IMR-90 (cell line): Measurements from ENCODE around the gene NPTN. TPM values are rescaled to one million over a fixed set of nuclear protein-coding genes. Genes with fewer than 3 reads are reported as not detected.

Experiments
- ATAC-seq: fragments of 200-7000 bp; cut with Tn5 transposase; 2 replicates; pipeline ENCODE4 v1.9.1; 2020; ENCODE audit warnings: low read depth, mild to moderate bottlenecking, moderate library complexity
- BruUV-seq: library from RNA; stranded (reverse); fragments of 400-500 nt; replicated peaks from 2 replicates; lab custom pipeline; 2021; lab: Mats Ljungman, UMichigan
- CTCF ChIA-PET: fragments of 300-600 bp; formaldehyde crosslinking; extraction: SDS; loops from one replicate; lab custom pipeline; 2021; ENCODE audit warnings: antibody characterized with exemption; lab: Yijun Ruan, JAX
- POLR2A ChIA-PET: fragments of 300-600 bp; sonication (Branson Sonifier 250); formaldehyde crosslinking; loops from one replicate; lab custom pipeline; 2022; ENCODE audit warnings: antibody characterized with exemption; ENCODE audit not compliant: unreplicated experiment; lab: Charles Lee
- DNase-seq: peaks from one replicate; pipeline ENCODE4 v3.0.0; 2013
- H2AFZ ChIP-seq: replicated peaks from 2 replicates; pipeline ENCODE3; 2013; ENCODE audit warnings: low read length, mild to moderate bottlenecking; ENCODE audit not compliant: poor library complexity
- H2AK5ac ChIP-seq: 2 replicates; pipeline ENCODE4 v1.6.1; 2013; ENCODE audit warnings: low read depth, low read length, inconsistent platforms
- H2AK9ac ChIP-seq: replicated peaks from 2 replicates; pipeline ENCODE3; 2013; ENCODE audit warnings: mild to moderate bottlenecking, low read depth, low read length, moderate library complexity; ENCODE audit not compliant: poor library complexity
- H2BK120ac ChIP-seq: 2 replicates; pipeline ENCODE4 v1.6.1; 2013; ENCODE audit warnings: low read depth, low read length, inconsistent platforms
- H2BK15ac ChIP-seq: 3 replicates; pipeline ENCODE4 v1.6.1; 2013; ENCODE audit warnings: low read depth, low read length, inconsistent platforms
- H2BK20ac ChIP-seq: 2 replicates; pipeline ENCODE4 v1.6.1; 2013; ENCODE audit warnings: low read depth, mild to moderate bottlenecking, inconsistent platforms, low read length, moderate library complexity
- H2BK5ac ChIP-seq: 2 replicates; pipeline ENCODE4 v1.6.1; 2013; ENCODE audit warnings: mild to moderate bottlenecking, low read depth, low read length, inconsistent platforms; ENCODE audit not compliant: poor library complexity, severe bottlenecking
- H3K14ac ChIP-seq: replicated peaks from 2 replicates; pipeline ENCODE4 v1.6.1; 2013; ENCODE audit warnings: low read depth, low read length, inconsistent platforms
- H3K18ac ChIP-seq: 2 replicates; pipeline ENCODE4 v1.6.1; 2013; ENCODE audit warnings: low read depth, low read length, control low read depth
- H3K23ac ChIP-seq: 2 replicates; pipeline ENCODE4 v1.6.1; 2013; ENCODE audit warnings: low read depth, low read length, inconsistent platforms
- H3K27ac ChIP-seq: 2 replicates; pipeline ENCODE4 v1.5.1; 2013; ENCODE audit warnings: mild to moderate bottlenecking, control low read depth, low read length; ENCODE audit not compliant: insufficient read depth
- H3K27me3 ChIP-seq: 2 replicates; pipeline ENCODE4 v1.6.1; 2013; ENCODE audit warnings: low read length; ENCODE audit not compliant: control insufficient read depth, insufficient read depth
- H3K36me3 ChIP-seq: 2 replicates; pipeline ENCODE4 v1.6.1; 2013; ENCODE audit warnings: low read length, mixed read lengths; ENCODE audit not compliant: control insufficient read depth, insufficient read depth
- H3K4ac ChIP-seq: 2 replicates; pipeline ENCODE4 v1.6.1; 2013; ENCODE audit warnings: low read depth, low read length, inconsistent platforms
- H3K4me1 ChIP-seq: 2 replicates; pipeline ENCODE4 v1.6.1; 2013; ENCODE audit warnings: low read length, mixed read lengths; ENCODE audit not compliant: control insufficient read depth, insufficient read depth
- H3K4me2 ChIP-seq: 2 replicates; pipeline ENCODE4 v1.6.1; 2013; ENCODE audit warnings: low read depth, mild to moderate bottlenecking, control low read depth, low read length, moderate library complexity
- H3K4me3 ChIP-seq: 2 replicates; pipeline ENCODE4 v1.5.1; 2013; ENCODE audit warnings: low read depth, mild to moderate bottlenecking, control low read depth, low read length, moderate library complexity; ENCODE audit not compliant: insufficient read depth
- H3K56ac ChIP-seq: 2 replicates; pipeline ENCODE4 v1.6.1; 2013; ENCODE audit warnings: low read length, inconsistent platforms; ENCODE audit not compliant: insufficient read depth; ENCODE audit errors: extremely low read depth
- H3K79me1 ChIP-seq, 2 experiments: 2 replicates each; pipeline ENCODE4 v1.6.1; 2013; ENCODE audit warnings: low read length in 2 of 2, inconsistent platforms in 1 of 2, low read depth in 1 of 2
- H3K9ac ChIP-seq: 2 replicates; pipeline ENCODE4 v1.6.1; 2013; ENCODE audit warnings: low read depth, low read length, control low read depth
- H3K9me1 ChIP-seq: 2 replicates; pipeline ENCODE4 v1.6.1; 2013; ENCODE audit warnings: low read length, inconsistent platforms; ENCODE audit not compliant: insufficient read depth
- H3K9me3 ChIP-seq: 2 replicates; pipeline ENCODE4 v1.6.1; 2013; ENCODE audit warnings: low read length; ENCODE audit not compliant: control insufficient read depth, insufficient read depth
- H4K20me1 ChIP-seq: 2 replicates; pipeline ENCODE4 v1.6.1; 2013; ENCODE audit warnings: low read length, inconsistent platforms; ENCODE audit not compliant: insufficient read depth
- H4K5ac ChIP-seq: 2 replicates; pipeline ENCODE4 v1.6.1; 2013; ENCODE audit warnings: mild to moderate bottlenecking, low read depth, low read length, control low read depth
- H4K8ac ChIP-seq, 2 experiments: 2 replicates each; pipeline ENCODE4 v1.6.1; 2013; ENCODE audit warnings: low read depth in 2 of 2, low read length in 2 of 2, control low read depth in 1 of 2, inconsistent platforms in 1 of 2
- H4K91ac ChIP-seq: 2 replicates; pipeline ENCODE4 v1.6.1; 2013; ENCODE audit warnings: low read depth, low read length, inconsistent platforms; ENCODE audit not compliant: insufficient read depth
- MAZ ChIP-seq: IDR thresholded peaks from 2 replicates; pipeline ENCODE4 v1.6.1; 2012; ENCODE audit warnings: low read depth, mild to moderate bottlenecking, low read length, improper control_type of control experiment, moderate library complexity, borderline replicate concordance
- MXI1 ChIP-seq: IDR thresholded peaks from 2 replicates; pipeline ENCODE4 v1.6.1; 2012; ENCODE audit warnings: low read depth, mild to moderate bottlenecking, low read length, moderate library complexity, borderline replicate concordance
- NFE2L2 ChIP-seq: fragments of 150-350 bp; IDR thresholded peaks from 2 replicates; pipeline ENCODE4 v1.6.1; 2016; ENCODE audit warnings: low read depth, mild to moderate bottlenecking, low read length
- POLR2A ChIP-seq: IDR thresholded peaks from 2 replicates; pipeline ENCODE4 v1.6.1; 2012; ENCODE audit warnings: mild to moderate bottlenecking, low read depth, low read length
- RCOR1 ChIP-seq: IDR thresholded peaks from 2 replicates; pipeline ENCODE4 v1.6.1; 2012; ENCODE audit warnings: mild to moderate bottlenecking, low read length, improper control_type of control experiment; ENCODE audit not compliant: insufficient replicate concordance
- RFX5 ChIP-seq: IDR thresholded peaks from 2 replicates; pipeline ENCODE4 v1.8.0; 2012; ENCODE audit warnings: low read depth, mild to moderate bottlenecking, low read length, moderate library complexity
- SMC3 ChIP-seq: fragments of 150-350 bp; IDR thresholded peaks from 2 replicates; pipeline ENCODE4 v1.6.1; 2016; ENCODE audit warnings: low read depth, mild to moderate bottlenecking, antibody characterized with exemption, low read length, moderate library complexity
- dilution Hi-C: fragments of 300-500 bp; cut with HindIII; formaldehyde crosslinking; loops from one replicate; pipeline ENCODE4 v1.14.3; 2018; ENCODE audit warnings: low sequenced_read_pairs; ENCODE audit not compliant: unreplicated experiment
- in situ Hi-C: fragments of 300-500 bp; cut with MboI; formaldehyde crosslinking; loops from 3 replicates; pipeline ENCODE4 v1.14.3; 2019; ENCODE audit warnings: low sequenced_read_pairs, inconsistent platforms, mixed read lengths
- intact Hi-C: fragments of 100-400 bp; cut with micrococcal nuclease; formaldehyde crosslinking; loops from 2 replicates; pipeline ENCODE4 v1.10.0; 2022
- polyA plus RNA-seq, 3 experiments: library from polyadenylated mRNA; depleted of rRNA; stranded (reverse); fragments of >200 nt; gene quantifications; 2 replicates each; pipeline ENCODE4 v1.2.3, GENCODE V29; 2012; ENCODE audit warnings: low replicate concordance in 1 of 3
- total RNA-seq: library from RNA; depleted of rRNA; stranded (reverse); fragments of >200 nt; gene quantifications from 2 replicates; pipeline ENCODE4 v1.2.3, GENCODE V29; 2012
- TF ChIP-seq, protein P1 (sequence below): conservative IDR thresholded peaks from 2 replicates; pipeline ENCODE4 v1.5.1; 2012; ENCODE audit warnings: mild to moderate bottlenecking, low read depth, low read length, improper control_type of control experiment

Gene NPTN
- total and polyA plus RNA-seq, 2 of the 4 experiments (the other 2 are of a cell fraction) = 171 to 329 TPM

GRCh38 chr15:73541479-73541878 lies 91.7 kb downstream of the NPTN start:
- Histone ChIP-seq H3K9me3 (no peaks in the 10 kb centered on the region), H2AFZ (no peak overlapping the region), H3K9me1 (no peaks in the 10 kb centered on the region), H3K36me3 (no peaks in the 10 kb centered on the region), H3K18ac (no peak overlapping the region), H2BK120ac (no peak overlapping the region), H4K5ac (no peak overlapping the region), H3K14ac (no peak overlapping the region), H4K20me1 (no peaks in the 10 kb centered on the region), H4K91ac (no peak overlapping the region), H3K9ac (no peak overlapping the region), H2AK9ac (no peak overlapping the region), H3K4ac (no peak overlapping the region), H2AK5ac (no peak overlapping the region), H3K4me2 (no peak overlapping the region), H2BK20ac (no peak overlapping the region), H3K4me3 (no peak overlapping the region), H4K8ac (no peak overlapping the region), H3K23ac (no peak overlapping the region), H2BK5ac (no peak overlapping the region), H3K27me3 (no peaks in the 10 kb centered on the region), H2BK15ac (no peak overlapping the region), H3K4me1 (no peaks in the 10 kb centered on the region), H3K56ac (no peak overlapping the region), H3K79me1 (no peaks in the 10 kb centered on the region), H3K27ac (no peak overlapping the region)
- intact Hi-C loops = loop anchor here (5.0 kb wide), 1 partner anchor 239 kb away; no protein-coding TSS in a partner anchor
- dilution Hi-C loops = no loop called here
- TF ChIP-seq POLR2A (no peak), MXI1 (no peak), SMC3 (no peak), NFE2L2 (no peak), MAZ (no peak), RFX5 (no peak), RCOR1 (no peak)
- TF ChIP-seq, protein P1, sequence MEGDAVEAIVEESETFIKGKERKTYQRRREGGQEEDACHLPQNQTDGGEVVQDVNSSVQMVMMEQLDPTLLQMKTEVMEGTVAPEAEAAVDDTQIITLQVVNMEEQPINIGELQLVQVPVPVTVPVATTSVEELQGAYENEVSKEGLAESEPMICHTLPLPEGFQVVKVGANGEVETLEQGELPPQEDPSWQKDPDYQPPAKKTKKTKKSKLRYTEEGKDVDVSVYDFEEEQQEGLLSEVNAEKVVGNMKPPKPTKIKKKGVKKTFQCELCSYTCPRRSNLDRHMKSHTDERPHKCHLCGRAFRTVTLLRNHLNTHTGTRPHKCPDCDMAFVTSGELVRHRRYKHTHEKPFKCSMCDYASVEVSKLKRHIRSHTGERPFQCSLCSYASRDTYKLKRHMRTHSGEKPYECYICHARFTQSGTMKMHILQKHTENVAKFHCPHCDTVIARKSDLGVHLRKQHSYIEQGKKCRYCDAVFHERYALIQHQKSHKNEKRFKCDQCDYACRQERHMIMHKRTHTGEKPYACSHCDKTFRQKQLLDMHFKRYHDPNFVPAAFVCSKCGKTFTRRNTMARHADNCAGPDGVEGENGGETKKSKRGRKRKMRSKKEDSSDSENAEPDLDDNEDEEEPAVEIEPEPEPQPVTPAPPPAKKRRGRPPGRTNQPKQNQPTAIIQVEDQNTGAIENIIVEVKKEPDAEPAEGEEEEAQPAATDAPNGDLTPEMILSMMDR = no peak
- DNase-seq (no peak), ATAC-seq (no peak)
- in situ Hi-C loops = no loop called here
- no TSS peak for BruUV-seq
- ChIA-PET CTCF (interaction anchor here (0.5 to 0.6 kb wide), 2 partner anchors 48 to 172 kb away, joined by 3 read pairs; no protein-coding TSS in a partner anchor), POLR2A (interaction anchor here (0.6 kb wide), 1 partner anchor 111 kb away, joined by 3 read pairs; no protein-coding TSS in a partner anchor)
